NB4 (cell line): Measurements from ENCODE around the gene SUCO.

Experiments
- DNase-seq: peaks from one replicate; pipeline ENCODE4 v3.0.0; 2010; ENCODE audit warnings: low read depth
- H3K4me3 ChIP-seq: one replicate; pipeline ENCODE4 v1.5.1; 2011; ENCODE audit warnings: mild to moderate bottlenecking, low read depth, low read length, moderate library complexity
- MYC ChIP-seq: IDR thresholded peaks from 2 replicates; pipeline ENCODE4 v1.6.1; 2011; ENCODE audit warnings: low read depth, low read length
- POLR2A ChIP-seq: IDR thresholded peaks from 2 replicates; pipeline ENCODE4 v1.6.1; 2011; ENCODE audit warnings: mild to moderate bottlenecking; ENCODE audit not compliant: insufficient read length; ENCODE audit errors: extremely low read depth
- TF ChIP-seq, protein P1 (sequence below): IDR thresholded peaks from one replicate; pipeline ENCODE4 v1.5.1; 2012; ENCODE audit warnings: low read depth, low read length
- TF ChIP-seq, protein P2 (sequence below): IDR thresholded peaks from 2 replicates; pipeline ENCODE4 v1.6.1; 2011; ENCODE audit warnings: low read depth, low read length

Gene SUCO

DNA sequence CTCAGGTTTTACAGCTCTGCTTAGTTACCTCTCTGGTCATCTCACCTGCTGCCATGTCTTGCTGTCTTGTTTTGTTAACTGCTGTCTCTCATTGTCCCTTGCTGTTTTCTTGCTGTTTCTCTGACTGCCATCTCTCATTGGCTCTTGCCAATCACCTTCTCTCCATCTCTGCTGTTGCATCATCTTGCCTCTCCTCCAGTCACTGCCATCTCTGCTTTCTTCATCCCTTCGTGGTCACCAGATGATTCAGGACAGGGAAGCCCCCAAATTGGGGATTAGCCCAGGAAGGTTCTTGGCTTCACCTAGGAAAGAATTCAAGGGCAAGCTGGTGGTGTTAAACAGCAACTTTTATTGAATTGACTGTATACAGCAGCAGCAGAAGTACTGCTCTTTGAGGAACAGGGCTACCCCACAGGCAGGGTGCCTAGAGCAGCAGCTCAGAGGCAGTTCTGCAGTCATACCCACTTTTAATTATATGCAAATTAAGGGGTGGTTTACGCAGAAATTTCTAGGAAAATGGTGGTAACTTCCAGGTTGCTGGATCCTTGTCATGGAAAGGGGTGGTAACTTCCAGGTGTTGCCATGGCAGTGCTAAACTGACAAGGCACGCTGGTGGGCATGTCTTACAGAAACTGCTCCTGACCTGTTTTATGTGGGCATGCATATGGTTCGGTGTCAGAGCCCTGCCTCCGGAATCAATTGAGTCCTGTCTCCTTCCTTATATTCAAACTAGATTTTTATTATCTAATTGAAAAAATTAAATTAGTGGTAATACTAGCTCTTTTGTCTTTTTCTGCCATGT is 33.4 kb downstream of the SUCO start:
- no peak for TF ChIP-seq POLR2A
- TF ChIP-seq, protein P1, sequence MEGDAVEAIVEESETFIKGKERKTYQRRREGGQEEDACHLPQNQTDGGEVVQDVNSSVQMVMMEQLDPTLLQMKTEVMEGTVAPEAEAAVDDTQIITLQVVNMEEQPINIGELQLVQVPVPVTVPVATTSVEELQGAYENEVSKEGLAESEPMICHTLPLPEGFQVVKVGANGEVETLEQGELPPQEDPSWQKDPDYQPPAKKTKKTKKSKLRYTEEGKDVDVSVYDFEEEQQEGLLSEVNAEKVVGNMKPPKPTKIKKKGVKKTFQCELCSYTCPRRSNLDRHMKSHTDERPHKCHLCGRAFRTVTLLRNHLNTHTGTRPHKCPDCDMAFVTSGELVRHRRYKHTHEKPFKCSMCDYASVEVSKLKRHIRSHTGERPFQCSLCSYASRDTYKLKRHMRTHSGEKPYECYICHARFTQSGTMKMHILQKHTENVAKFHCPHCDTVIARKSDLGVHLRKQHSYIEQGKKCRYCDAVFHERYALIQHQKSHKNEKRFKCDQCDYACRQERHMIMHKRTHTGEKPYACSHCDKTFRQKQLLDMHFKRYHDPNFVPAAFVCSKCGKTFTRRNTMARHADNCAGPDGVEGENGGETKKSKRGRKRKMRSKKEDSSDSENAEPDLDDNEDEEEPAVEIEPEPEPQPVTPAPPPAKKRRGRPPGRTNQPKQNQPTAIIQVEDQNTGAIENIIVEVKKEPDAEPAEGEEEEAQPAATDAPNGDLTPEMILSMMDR, result no peak
- no peak for TF ChIP-seq MYC
- TF ChIP-seq, protein P2, sequence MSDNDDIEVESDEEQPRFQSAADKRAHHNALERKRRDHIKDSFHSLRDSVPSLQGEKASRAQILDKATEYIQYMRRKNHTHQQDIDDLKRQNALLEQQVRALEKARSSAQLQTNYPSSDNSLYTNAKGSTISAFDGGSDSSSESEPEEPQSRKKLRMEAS, result no peak
- peak; percentile 11 for DNase-seq
- H3K4me3 ChIP-seq, result no peak overlapping the region

DNA sequence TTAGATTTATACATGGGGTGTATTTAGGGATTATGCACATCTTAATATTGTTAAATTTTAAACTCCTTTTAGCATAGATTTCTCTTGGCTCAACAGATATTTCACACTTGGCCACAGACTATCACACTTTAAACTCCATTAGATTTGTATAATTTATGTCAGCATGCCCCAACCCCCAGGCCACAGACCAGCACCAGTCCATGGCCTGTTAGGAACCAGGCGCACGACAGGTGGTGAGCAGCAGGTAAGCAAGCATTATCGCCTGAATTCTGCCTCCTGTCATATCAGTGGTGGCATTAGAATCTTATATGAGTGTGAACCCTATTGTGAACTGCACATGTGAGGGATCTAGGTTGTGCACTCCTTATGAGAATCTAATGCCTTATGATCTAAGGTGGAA is 34.8 kb downstream of the SUCO start:
- DNase-seq, result no peak
- TF ChIP-seq, protein P2, result no peak
- TF ChIP-seq MYC (no peak), POLR2A (no peak)
- TF ChIP-seq, protein P1, result no peak
- H3K4me3 ChIP-seq, result no peak overlapping the region

DNA sequence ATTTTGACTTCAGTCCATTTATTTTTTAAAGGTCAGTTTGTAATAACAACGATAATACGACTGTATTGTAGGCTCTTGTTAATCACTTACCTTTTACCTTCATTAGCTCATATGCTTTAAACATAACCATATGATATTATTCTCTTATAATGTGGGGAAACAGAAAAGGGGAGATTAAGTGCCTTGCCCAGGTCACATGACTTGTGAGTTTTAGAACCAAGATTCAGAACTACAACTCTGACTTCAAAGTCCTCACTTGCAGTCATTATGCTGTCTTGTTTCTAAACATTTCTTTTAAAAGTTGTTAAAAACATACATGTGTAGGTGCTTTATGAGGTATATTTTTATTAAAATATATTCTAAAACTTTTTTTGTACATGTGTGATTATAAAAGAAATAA is 41.1 kb downstream of the SUCO start:
- DNase-seq, result no peak
- TF ChIP-seq POLR2A (no peak), MYC (no peak)
- TF ChIP-seq, protein P2, result no peak
- TF ChIP-seq, protein P1, result no peak
- no peak overlapping the region for H3K4me3 ChIP-seq

DNA sequence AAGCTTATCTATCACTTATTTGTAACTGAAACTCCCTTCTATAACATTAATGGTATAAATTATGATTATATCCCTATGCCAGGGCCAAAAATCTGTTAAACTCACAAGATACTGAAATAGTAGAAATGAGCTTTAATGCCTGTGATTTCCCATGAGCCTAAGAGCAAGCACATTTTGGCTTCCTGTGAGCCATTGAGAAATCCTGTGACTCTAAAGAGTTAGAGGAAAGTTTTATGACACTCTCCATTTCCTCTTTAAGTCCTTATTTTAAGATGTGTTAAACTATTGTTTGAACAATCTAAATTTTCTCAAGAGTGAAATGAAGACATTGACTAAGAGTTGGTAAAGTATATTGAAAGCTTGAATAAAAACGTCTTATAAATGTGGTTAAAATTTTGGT is 45.6 kb downstream of the SUCO start:
- TF ChIP-seq, protein P1, result no peak
- TF ChIP-seq MYC (no peak), POLR2A (no peak)
- TF ChIP-seq, protein P2, result no peak
- DNase-seq, result peak; percentile 51
- H3K4me3 ChIP-seq, result no peak overlapping the region

DNA sequence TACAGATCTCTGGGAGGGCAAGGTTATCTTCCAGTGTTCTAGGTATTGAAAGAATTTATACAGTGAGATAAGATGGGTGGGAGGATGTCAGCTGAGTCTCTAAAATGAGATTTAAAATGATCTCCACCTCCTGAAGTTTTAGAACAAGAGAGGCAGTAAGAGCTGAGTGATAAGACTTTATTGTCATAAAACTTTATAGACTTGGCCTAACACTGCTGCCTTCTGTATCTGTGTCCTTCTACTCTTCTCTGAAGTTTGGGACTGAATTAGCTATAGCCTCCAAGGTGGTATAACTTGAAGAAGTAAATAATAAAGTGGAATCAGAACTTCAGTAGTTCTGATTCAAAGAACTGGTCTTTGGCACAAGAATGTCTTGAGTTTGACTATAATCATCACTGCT is 48.3 kb downstream of the SUCO start:
- no peak overlapping the region for H3K4me3 ChIP-seq
- DNase-seq, result no peak
- TF ChIP-seq, protein P2, result no peak
- TF ChIP-seq POLR2A (no peak), MYC (no peak)
- TF ChIP-seq, protein P1, result no peak
